Activated CD4-positive, alpha-beta T cell treated with anti-CD3 and anti-CD28 coated beads, Interleukin-2, amount 50 U/mL, for 16 hours (primary cell): ENCODE measurements around the gene CDC40.
"Not testable (repeated sequence)": the region's sequence is repeated elsewhere in the genome, so short reads cannot be mapped to it uniquely, and the experiment has no call there.

Experiments used
- DNase-seq: peaks from one replicate; pipeline ENCODE4 v3.0.0-alpha.2; 2020

The CDC40 gene

DNA sequence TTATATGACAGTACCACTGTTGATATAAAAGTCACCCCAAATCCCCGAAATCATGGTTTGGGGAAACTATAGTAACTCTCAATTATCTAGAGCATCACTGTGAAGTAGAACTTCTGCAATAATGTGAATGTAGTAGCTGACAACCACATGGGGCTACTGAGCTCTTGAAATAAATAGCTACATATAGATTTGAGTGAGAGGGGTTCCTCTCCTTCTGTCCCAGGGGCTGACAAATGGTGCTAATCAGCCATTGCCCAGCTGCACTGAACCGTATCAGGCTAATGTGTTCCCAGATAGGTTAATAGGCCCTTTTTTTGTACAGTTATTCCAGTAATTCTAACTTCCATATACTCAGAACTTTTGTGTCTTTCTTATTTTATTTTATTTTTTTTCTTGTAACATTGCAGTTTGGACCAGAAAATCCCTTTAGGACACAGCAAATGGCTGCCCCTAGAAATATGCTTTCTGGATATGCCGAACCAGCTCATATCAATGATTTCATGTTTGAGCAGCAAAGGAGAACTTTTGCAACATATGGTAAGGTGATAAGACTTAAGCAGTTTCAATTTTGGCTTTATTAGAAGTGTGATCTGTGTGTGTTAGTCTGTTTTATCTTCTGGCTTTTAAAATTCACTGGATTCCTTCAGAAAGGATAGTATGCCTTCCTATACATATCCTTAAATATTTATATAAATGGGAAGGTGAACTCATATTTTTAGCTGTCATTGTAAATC, 21.1 kb downstream of the CDC40 start:
- no peak for DNase-seq

DNA sequence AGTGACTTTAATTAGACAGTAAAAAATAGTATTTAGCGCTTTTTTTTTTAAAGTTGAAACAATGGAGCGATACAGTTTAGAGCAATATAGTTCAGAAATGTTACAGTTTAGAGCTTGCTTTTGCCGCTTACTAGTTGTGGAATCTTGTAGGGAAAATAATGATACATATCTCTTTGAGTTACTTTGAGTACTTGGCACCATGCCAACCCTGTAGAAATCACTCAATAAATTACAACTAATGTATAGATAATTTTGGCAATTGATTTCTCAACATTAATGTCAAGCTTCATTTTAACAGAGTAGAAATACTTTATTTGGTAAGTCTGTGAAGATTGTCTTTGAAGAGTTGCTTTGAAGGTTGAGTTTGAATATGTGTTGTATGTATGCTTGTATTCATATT, 27.4 kb downstream of the CDC40 start:
- no peak for DNase-seq

DNA sequence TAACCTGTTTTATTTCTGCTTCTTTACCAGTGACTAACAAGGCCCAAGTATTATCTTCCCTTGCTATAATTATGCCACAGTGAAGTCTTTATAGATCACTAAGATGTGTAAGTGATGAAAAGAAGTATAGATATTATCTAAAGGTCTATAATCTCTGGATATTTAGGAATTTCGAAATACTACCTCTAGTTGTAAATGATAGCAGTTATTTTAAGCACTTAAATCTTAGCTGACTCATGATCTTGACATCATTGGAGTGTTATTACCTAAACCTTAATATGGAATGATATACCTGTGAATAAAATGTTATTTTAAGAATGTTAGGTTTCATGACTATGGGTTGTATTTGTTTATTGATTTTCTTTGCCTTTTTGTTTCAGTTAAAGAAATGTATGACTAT, 31.5 kb downstream of the CDC40 start:
- DNase-seq = no peak

DNA sequence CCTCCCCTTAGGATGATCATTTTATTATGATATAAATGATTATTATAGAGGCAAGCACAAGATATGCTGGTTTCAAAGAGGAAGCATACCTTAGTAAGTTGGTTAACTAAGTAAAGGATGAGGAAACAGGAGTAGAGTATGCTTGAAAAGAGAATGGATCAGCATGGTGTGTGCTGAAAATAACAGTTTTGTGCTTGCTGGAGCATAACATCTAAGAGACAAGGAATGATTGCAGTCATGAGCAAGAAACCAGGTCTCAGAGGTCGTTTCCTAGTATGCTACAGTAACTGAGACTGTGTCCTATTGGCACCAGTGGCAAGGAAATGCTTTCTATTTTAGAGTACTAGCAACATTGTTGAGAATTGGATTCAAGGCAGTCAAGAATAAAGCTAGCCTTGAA, 34.1 kb downstream of the CDC40 start:
- DNase-seq = no peak

DNA sequence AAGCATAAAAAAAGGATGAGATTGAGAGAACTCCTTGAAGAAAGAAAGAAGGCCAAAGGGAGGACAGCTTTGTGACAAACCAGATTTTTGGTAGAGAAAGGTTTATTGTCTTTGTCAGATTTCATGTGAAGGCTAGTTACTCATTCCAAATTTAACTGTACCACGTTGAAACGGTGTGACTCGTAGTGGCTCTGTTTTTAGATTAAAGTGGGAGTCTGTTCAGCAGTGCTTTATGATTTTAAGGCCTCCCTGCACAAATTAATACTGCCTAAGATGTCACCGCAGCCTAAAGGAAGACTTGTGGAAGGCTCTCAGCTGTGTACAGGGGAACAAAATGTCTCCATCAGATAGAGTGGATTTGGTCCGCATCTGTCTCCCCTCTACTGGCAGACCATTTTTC, 35.9 kb downstream of the CDC40 start:
- no peak for DNase-seq

DNA sequence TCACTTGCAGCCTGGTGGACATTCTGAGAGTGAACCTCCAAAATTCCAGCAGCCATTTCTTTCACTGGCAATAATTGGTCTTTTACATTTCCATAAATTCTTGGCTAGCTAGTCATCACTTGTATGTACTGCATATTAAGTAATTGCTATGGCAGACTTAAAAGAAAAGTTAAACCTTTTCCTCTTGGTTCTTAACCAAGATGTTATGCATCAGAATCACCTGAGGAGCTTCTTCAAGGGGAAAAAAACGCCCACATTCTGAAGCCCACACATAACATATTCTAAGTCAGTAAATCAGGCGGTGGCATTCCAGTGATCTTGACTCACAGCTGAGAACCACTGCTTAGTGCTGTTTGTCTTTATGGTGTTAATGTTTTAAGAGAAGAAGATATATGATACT, 37.0 kb downstream of the CDC40 start:
- DNase-seq = no peak

DNA sequence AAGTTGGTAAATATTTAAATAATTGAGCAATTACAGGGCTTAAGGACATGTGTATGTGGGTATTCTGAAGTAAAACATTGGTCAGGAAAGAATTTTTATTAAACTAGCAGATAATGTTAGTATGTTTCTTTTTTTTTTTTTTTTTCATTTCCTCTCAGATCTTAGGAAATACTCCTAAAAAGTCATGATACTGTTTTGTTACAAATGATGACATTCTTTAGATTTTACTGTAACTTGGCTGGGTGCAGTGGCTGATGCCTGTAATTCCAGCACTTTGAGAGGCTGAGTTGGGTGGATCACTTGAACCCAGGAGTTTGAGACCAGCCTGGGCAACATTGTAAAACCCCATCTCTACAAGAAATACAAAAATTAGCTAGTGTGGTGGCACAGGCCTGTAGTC, 41.5 kb downstream of the CDC40 start:
- no peak for DNase-seq

DNA sequence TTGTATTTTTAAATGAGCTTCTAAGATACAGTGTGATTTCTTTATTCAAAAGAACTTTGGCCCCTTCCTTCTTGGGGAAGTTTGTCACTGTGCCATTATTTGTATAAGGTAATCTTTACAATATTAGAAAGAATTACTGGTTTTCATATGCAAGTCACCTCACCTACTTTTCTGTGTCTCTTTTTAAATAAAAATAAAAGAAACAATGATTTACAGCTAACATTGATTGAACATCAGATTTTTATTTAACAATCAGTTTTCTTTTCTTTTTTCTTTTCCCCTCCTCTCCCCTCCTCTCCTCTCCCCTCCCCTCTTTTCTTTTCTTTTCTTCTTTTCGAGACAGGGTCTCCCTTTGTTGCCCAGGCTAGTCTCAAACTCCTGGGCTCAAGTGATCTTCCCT, 46.0 kb downstream of the CDC40 start:
- no peak for DNase-seq

DNA sequence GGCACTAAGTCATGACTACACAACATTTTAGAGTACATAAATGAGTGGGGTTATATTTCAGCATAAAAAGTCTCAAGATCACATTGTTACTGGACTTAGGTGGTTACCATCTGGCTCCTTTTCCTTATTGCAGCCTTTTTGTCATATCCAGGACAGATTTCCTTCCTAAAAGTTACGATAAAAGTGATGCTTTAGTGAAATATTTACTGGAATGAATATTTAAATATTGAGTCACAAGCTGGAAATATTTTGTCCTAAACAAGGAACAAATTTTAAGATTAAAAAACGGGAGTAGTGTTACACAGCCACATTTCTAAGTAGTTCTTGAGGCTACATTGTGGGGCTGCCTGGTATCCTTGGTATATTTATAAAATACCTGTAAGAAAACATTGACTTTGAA, 52.2 kb downstream of the CDC40 start:
- no peak for DNase-seq

DNA sequence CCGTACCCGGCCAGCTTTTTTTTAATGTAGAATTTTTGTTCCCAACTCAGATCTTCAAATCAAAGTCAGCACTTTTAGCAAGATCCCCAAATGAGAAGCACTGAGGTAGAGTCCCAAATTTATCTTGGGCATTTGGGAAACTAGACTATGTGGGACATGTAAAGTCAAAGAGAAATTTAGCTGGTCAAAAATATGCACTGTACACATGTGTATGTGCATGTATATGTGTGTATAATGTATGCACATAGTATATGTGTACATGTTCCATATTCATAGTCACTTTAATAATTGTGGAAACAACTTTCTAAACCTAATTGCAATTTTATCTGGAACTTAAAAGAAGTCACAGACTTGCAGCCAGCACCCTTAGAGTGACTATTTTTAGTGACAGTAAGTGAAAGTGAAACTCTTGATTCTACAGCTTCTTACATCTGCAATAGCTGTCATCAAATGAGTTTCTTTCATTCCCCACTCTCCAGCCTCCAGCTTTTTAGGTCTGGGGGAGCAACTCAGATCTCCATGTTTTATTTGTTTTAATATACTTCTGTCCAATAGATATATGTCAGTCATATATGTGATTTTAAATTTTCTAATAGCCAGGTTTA, 53.6 kb downstream of the CDC40 start:
- peak; percentile 42 for DNase-seq

DNA sequence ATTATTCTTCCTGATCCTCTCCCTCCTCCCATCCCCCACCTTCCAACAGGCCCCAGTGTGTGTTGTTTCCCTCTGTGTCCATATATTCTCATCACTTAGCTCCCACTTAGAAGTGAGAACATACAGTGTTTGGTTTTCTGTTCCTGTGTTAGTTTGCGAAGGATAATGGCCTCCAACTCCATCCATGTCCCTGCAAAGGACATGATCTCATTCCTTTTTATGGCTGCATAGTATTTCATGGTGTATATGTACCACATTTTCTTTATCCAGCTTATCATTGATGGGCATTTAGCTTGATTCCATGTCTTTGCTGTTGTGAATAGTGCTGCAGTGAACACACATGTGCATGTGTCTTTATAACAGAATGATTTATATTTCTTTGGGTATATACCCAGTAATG, 55.8 kb downstream of the CDC40 start:
- not testable (repeated sequence) for DNase-seq

DNA sequence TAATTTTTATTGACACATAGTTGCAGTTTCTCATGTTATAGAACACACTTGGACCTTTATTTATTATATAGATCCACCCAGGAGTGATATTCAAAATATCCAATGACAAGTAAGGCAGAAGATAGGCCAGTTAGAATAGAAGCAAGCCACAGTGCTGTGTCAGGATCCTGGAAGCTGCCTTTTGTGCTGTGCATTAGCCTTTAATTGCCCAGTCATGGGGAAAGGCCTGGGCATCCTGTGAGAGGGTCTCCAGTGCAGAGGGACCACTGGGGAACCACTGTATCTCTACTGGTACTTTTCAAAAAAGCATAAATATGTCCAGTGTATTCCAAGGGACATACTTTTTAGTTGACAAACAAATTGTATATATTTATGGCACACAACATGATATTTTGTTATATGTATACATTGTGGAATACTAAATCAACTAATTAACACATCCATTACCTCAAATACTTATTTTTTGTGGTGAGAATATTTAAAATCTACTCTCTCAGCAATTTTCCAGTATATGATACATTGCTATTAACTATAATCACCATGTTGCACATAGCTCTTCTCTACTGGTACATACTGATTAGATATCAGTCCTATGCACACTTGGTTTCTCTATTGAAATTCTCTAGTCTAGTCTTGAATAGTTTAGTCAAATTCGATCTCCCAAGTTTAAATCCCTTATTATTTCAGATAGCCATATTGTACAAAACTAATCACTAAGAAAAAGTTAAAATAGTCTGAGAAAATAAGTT, 59.5 kb downstream of the CDC40 start:
- DNase-seq = no peak

DNA sequence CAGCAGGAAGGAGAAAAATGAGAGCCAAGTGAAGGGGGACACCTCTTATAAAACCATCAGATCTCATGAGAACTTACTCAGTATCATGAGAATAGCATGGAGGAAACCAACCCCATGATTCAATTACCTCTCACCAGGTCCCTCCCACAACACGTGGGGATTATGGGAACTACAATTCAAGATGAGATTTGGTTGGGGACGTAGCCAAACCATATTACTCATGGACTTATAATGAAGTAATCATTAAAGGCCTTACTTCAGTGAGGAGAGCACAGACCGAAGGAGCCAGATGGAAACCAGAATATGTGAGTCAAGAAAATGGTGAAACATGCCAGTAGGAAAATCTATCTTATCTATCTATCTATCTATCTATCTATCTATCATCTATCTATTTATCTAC, 64.4 kb downstream of the CDC40 start:
- DNase-seq = not testable (repeated sequence)

DNA sequence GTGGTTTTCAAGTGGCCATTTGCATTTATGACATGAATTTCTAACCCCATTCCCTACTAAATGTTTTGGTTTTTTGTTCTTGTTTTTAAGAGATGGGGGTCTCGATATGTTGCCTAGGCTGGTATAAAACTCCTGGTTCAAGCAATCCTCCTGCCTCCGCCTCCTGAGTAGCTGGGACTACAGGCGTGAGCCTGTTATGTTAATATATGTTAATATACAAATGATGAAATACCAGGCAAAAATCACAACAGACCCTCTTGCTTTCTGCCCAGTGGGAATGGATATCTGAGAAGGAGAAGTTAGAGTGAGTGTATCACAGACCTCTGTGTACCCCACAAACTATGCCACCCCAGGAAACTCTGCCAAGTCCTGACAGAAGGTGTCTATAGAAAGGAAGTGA, 66.2 kb downstream of the CDC40 start:
- DNase-seq = no peak

DNA sequence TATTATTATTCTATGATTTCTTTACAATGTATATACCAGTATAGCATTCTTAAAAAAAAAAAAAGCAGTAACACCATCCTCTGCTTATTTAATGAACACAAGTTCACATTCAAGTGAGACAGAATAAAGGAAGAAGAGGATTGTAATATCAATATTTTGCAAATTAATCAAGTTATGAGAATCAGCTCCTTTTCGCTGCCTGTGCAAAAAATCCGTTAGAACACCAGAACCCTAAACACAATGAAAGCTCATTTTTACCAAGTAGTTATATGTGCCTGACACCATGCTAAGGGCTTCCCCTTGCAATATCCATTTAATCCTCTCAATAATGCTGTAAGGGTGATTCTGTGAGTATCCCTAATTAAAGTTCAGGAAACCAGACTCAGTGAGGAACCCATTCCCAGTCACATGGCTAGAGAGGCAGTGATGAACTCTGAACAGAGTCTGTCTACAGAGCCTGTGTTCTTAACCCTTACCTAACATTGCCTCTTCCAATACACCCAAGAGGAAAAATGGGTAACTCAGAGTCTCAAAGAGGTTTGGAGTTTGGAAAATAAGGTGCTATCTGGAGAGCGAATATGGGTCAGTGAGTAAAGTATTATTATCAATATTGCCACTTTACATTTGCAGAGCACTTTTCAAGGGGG, 66.8 kb downstream of the CDC40 start:
- no peak for DNase-seq

DNA sequence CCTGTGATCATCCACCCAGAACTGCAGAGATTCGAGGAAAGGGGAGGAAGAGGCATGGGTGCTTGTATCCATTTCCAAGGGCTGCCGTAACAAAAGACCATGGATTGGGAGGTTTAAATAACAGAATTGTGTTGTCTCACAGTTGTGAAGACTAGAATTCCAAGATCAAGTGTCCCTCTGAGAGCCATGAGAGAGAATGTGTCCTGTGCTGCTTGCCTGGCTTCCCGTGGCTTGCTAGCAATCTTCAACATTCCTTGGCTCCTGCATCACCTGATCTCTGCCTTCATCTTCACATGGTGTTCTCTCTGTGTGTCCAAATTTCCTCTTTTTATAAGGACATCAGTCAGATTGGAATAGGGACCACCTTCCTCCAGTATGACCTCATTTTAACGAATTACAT, 69.8 kb downstream of the CDC40 start:
- no peak for DNase-seq

DNA sequence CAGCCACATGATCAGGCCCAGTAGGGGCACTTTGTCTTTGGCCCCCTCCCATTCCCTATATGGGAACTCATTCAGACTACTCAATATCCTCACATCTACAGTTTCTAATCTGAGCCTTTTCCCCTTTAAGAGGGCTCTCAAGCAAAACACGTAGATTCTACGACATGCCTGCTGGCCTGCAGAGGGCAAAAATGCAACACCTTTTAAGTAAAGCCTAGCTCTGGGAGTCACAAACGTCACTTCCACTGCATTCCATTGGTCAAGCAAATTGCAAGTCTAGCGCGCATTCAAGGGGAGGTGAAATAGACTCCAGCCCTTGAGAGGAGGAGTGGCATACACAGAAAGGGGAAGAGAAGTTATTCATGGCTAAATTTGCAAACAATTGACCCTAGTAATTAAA, 70.6 kb downstream of the CDC40 start:
- no peak for DNase-seq

DNA sequence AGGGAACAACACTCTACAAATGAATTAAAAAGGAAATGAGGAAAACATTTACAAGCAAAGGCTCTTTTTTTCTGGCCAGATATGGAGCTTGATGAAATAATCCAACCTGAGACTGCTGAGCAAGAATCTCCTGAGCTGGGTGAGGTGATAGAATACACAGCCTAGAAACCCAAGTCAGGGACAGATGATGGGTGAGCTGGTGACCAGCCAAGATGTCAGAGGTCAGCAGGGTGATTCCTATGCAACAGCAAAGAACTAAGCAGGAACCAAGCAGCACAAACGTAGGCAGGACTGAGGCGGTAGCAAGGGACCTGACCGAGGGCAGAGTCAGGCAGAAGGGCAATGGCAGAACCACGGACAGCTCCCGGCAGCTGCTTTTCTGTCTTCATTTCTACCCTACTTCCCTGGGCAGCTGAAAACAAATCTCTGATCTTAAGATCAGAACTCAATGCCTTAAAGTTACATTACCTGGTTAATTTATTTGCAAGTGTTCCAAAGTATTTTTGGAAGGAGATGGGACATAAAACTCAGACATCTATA, 75.1 kb downstream of the CDC40 start:
- no peak for DNase-seq

DNA sequence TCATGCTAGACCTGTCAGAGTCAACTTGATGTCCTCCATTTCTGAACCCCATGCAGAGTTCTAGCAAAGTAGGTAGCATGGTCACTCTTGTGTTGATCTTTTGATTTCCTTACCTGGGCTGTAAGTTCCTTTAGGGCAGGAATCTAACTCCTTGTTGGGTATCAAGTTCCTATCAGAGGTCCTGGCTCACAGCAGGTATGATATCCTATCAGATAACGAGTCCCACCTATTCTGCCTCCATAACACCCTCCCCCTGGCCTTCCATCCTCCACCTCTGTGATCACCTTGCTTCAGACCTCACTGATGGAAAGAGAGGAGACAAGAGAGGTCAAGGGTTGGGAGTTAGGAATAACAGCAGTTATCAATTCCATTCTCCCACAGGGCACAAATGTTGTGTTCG, 76.1 kb downstream of the CDC40 start:
- DNase-seq = no peak

DNA sequence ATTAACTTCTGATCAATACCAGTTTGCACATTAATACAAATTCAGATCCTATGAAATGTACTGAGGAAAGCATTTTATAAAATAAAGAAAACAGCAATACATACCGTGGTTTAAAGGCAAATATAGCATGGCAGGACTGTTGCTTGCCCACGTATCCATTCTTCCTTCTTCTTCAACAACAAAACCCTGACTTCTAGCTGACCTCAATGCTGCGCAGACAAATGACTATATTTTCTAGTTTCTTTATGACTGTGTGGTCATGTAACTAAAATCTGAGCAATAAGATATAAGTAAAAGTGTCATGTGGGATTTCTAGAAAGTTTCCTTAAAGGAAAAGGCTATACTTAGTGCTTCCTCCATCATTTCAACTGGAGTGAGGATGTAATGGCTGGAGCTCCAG, 85.0 kb downstream of the CDC40 start:
- DNase-seq = no peak

DNA sequence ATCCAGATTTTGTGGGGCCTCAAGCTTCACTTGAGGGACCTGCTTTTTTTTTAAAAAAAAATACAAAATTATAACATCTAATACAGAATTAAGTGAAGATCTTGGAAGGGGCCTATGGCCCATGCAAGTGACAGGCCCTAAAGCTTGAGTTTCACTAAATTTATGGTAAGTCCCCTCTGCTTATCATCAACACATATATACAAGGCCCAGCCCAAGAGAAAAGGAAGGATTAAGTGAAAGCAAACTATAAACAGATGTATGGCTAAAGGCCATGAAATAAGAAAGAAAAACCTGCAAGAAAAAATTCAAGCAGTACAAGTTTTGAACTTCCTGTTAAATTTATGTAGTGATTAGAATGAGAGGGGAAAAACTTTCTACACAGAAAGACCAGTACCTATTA, 86.8 kb downstream of the CDC40 start:
- DNase-seq = no peak

DNA sequence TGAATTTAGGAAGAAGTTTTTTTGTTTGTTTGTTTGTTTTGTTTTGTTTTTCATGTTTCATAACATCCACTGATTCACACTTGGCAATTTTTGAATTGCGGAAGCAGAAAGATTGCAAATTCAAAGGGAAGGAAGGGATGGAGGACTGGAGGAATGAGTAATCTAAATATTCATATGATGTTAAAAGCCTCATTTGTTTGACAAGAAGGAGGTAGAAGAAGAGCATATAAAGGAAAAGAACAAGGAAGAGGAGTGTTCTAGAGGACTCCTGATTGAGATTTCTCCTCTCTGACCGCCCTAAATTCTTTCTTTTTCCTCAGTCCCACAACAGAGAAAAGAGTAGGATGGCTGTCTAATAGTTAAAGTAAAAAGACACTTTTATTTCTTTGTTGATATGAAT, 89.4 kb downstream of the CDC40 start:
- DNase-seq = no peak

DNA sequence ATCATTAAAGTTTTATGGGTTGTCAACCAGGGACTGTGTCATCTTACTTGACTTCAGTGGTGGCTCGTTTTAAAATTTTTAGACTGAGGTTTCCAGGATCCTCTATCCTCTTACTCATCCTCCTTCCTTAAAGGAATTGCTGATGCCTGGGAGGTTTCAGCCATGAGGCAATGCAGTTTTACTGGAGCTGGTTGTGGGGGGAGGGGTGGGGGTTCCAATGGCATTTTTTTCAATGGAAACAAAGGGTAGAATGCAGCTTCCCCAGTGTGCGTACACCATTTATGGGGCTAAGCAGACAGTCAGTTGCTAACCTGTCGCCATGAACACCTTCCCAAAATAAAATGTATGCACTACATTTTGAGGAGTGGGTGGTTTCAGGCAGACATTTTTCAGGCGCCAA, 89.9 kb downstream of the CDC40 start:
- DNase-seq = no peak

DNA sequence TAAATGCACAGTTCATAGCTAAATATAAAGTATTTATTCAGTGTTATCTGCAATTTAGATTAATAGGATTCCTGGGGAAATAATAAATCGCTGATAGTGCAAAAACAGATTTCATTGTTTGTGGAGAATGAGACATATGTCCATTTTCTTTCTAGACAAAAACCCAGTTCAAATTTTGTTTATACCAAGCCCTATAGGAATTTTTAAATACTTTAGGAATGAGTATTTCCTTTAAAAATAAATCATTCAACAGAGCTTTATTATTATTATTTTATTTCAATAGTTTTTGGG, 91.5 kb downstream of the CDC40 start:
- no peak for DNase-seq
